ENCODE results near the gene ASNSD1. TPM values are rescaled to one million over a fixed set of nuclear protein-coding genes. Genes with fewer than 3 reads are reported as not detected.

The ASNSD1 gene
- total and polyA plus RNA-seq, 2 of the 13 experiments (the other 11 are each of a cell fraction or from before 2014, with no cell fraction given): 35.1 to 96.6 TPM

GRCh38 chr2:189613077-189613636 is 48.1 kb upstream of the ASNSD1 start (continued):
- TF ChIP-seq SOX5 (CRISPR knock-in tag; IDR thresholded peaks at IDR 0.05; ENCODE audit: borderline replicate concordance) (peak; percentile 19; the same call in 1 of the 2 replicates), ZBTB1 (CRISPR knock-in tag; IDR thresholded peaks at IDR 0.05; ENCODE audit: borderline replicate concordance) (no peak), THAP9 (CRISPR knock-in tag; IDR thresholded peaks at IDR 0.05; ENCODE audit: borderline replicate concordance) (no peak), ZNF180 (CRISPR knock-in tag; IDR thresholded peaks at IDR 0.05; ENCODE audit: borderline replicate concordance, low read depth) (no peak), ZNF124 (CRISPR knock-in tag; IDR thresholded peaks at IDR 0.05) (no peak), KLF11 (CRISPR knock-in tag; IDR thresholded peaks at IDR 0.05) (no peak), ZNF777 (CRISPR knock-in tag; IDR thresholded peaks at IDR 0.05) (no peak), ZBTB46 (CRISPR knock-in tag; IDR thresholded peaks at IDR 0.05; ENCODE audit: borderline replicate concordance) (no peak), IRX3 (CRISPR knock-in tag; IDR thresholded peaks at IDR 0.05; ENCODE audit: borderline replicate concordance, low read depth) (no peak), HOXA7 (CRISPR knock-in tag; IDR thresholded peaks at IDR 0.05) (no peak), ZMYM4 (CRISPR knock-in tag; IDR thresholded peaks at IDR 0.05) (0 out of 2 replicates have a peak, but pooled peaks have one; percentile 18), DMAP1 (CRISPR knock-in tag; IDR thresholded peaks at IDR 0.05) (no peak), ZBTB39 (CRISPR knock-in tag; IDR thresholded peaks at IDR 0.05) (no peak), ADNP (CRISPR knock-in tag; IDR thresholded peaks at IDR 0.05) (no peak), ZNF263 (CRISPR knock-in tag; IDR thresholded peaks at IDR 0.05) (no peak), POLR2AphosphoS2 (IDR thresholded peaks at IDR 0.05; ENCODE audit: low read depth, low read length) (no peak)
- TF ChIP-seq, protein P1, sequence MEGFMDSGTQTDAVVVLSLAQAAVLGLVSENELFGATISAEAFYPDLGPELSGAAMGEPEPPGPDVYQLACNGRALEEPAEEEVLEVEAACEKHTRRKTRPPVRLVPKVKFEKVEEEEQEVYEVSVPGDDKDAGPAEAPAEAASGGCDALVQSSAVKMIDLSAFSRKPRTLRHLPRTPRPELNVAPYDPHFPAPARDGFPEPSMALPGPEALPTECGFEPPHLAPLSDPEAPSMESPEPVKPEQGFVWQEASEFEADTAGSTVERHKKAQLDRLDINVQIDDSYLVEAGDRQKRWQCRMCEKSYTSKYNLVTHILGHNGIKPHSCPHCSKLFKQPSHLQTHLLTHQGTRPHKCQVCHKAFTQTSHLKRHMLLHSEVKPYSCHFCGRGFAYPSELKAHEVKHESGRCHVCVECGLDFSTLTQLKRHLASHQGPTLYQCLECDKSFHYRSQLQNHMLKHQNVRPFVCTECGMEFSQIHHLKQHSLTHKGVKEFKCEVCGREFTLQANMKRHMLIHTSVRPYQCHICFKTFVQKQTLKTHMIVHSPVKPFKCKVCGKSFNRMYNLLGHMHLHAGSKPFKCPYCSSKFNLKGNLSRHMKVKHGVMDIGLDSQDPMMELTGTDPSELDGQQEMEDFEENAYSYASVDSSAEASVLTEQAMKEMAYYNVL (CRISPR knock-in tag; IDR thresholded peaks at IDR 0.05; ENCODE audit: borderline replicate concordance): 0 out of 2 replicates have a peak, but pooled peaks have one; percentile 50
- TF ChIP-seq, protein P2, sequence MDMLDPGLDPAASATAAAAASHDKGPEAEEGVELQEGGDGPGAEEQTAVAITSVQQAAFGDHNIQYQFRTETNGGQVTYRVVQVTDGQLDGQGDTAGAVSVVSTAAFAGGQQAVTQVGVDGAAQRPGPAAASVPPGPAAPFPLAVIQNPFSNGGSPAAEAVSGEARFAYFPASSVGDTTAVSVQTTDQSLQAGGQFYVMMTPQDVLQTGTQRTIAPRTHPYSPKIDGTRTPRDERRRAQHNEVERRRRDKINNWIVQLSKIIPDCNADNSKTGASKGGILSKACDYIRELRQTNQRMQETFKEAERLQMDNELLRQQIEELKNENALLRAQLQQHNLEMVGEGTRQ (IDR thresholded peaks at IDR 0.05; ENCODE audit: low read depth, low read length): no peak
- TF ChIP-seq, protein P2 (CRISPR knock-in tag; IDR thresholded peaks at IDR 0.05; ENCODE audit: borderline replicate concordance): no peak

Data from HepG2 (cell line).